VCaP (cell line): ENCODE data around the gene CYFIP1.
A peak's percentile ranks its signal among the peaks of the same experiment; 100 is the strongest.

ENCODE experiments used
- H3K27ac ChIP-seq: fragments of 450-650 bp; 2 replicates; pipeline ENCODE4 v1.5.1; 2017
- TF ChIP-seq, protein P1 (sequence below): fragments of 450-650 bp; conservative IDR thresholded peaks from 2 replicates; pipeline ENCODE4 v1.5.1; 2017; ENCODE audit warnings: mild to moderate bottlenecking, moderate library complexity

CYFIP1 gene

DNA sequence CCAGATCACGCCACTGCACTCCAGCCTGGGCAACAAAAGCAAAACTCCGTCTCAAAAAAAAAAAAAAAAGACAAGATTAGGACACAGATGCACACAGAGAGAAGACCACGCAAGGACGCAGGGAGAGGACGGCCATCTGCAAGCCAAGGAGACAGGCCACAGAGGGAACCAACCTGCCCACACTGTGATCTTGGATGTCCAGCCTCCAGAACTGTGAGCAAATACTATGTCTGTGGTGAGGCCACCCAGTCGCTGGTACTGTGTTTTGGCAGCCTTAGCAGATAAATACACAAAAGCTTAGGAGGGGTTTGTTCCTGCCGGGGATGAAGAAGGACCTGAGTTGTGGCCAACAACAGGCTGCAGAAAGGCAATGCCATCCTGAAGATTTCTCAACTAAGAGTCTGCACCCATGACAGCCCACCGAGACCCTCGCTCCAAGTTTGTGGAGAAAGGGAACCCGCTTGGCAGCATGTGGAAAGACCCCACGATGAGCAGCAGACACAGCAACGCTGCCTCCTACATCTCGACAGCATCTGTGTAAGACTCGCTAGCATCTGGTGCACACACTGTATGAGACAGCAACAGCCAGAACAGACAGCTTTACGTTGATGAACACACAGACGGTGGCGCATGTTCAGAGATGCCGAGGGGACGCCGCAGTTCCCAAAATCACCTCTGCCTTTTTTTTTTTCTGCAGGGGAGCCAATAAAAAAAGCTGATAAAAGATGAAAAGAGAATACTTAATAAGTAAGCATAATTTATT, 13.7 kb downstream of the CYFIP1 start:
- TF ChIP-seq, protein P1, sequence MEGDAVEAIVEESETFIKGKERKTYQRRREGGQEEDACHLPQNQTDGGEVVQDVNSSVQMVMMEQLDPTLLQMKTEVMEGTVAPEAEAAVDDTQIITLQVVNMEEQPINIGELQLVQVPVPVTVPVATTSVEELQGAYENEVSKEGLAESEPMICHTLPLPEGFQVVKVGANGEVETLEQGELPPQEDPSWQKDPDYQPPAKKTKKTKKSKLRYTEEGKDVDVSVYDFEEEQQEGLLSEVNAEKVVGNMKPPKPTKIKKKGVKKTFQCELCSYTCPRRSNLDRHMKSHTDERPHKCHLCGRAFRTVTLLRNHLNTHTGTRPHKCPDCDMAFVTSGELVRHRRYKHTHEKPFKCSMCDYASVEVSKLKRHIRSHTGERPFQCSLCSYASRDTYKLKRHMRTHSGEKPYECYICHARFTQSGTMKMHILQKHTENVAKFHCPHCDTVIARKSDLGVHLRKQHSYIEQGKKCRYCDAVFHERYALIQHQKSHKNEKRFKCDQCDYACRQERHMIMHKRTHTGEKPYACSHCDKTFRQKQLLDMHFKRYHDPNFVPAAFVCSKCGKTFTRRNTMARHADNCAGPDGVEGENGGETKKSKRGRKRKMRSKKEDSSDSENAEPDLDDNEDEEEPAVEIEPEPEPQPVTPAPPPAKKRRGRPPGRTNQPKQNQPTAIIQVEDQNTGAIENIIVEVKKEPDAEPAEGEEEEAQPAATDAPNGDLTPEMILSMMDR = no peak
- H3K27ac ChIP-seq = peak overlapping the region; percentile 61

DNA sequence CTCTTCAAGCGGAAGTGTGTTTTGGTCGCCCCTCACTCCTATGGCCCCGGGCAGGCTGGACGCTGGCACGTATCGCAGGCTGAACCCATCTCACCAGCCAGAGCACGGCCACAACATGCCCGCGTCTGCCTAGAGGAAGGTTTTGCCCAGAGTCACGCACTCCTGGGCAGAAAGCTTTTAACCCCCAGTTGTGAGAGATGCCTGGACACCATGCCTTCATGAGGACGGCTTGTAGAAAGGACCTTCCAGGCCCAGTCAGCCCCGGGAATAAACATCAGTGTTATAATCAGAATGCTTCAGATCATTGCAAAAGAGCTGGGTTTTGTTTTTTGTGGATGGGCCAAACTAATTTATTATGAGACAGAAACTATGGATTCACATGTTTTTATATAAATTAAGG, 16.5 kb downstream of the CYFIP1 start:
- TF ChIP-seq, protein P1 = no peak
- no peak overlapping the region for H3K27ac ChIP-seq

DNA sequence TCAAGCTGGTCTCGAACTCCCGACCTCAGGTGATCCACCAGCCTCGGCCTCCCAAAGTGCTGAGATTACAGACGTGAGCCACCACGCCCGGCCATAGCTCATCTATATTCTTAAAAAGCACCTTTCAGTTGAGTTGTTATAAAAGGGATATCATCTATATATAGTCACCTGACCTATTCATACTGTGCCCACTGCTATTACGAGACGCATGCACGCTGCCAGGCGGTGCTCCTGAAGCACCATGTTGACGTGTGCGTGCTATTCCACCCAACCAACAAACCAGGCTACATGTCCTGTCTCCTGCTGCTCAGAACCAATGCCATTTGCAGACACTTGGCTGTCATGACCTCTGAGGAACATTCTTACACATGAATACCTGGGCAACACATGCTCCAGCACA, 17.6 kb downstream of the CYFIP1 start:
- TF ChIP-seq, protein P1 = no peak
- 0 out of 2 replicates have a peak overlapping the region, but pooled peaks have one; percentile 42 for H3K27ac ChIP-seq

DNA sequence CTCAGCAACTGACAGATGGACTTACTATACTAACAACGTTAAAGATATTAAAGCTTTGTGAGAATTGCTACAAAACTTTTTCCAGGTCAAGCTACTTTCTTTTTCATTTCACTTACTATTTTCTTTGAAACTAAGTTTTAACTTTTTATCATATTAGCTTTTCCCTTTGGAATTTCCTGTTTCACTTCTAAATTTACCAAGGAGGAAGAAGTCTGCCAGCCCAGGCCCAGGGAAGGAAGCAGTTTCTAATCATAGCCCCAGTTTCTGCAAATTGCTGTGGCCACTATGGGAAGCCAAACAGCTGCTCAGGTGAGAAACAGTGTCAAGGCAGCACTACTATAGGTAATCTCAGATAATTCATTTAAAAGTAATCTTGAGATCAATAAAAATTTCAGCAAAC, 18.4 kb downstream of the CYFIP1 start:
- H3K27ac ChIP-seq = peak overlapping the region; percentile 42
- TF ChIP-seq, protein P1 = no peak

DNA sequence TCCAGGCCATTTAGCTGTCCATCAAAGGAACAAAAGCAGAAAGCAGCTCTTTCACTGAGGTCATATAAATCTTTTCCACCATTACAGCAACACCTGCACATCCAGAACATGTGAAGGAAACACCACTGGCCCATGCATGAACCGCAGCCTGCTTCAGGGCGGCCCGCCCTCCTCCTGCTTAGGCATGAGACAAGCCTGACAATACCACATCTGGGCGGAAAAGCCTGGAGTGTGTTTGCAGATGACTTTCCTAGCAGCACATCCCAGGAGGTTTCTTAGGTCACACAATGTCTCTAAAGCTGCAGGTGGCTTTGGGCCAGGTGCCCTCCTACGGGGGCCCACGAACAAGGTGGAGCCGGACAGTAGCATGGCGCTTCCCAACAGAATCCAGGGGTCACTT, 19.6 kb downstream of the CYFIP1 start:
- H3K27ac ChIP-seq = no peak overlapping the region; the same call in 1 of the 2 replicates
- TF ChIP-seq, protein P1 = no peak

DNA sequence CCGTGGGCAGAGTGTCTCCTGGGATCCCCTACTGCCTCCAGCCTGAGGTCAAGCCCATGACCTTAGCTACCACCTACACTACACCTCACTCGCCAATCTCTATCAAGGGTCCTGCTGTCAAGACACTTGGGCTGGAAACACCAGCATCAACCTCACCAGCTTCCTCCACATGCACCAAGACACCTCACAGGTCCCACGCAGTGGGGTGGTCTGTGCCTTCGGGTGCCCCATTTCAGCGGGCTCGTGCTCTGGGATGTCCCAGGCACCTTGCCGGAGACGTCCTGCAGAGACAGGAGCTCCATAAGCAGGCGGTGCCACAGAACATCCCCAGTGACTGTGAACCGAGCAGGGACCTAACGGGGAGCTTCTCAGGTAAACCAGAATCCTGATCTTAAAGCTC, 20.0 kb downstream of the CYFIP1 start:
- TF ChIP-seq, protein P1 = no peak
- no peak overlapping the region for H3K27ac ChIP-seq

DNA sequence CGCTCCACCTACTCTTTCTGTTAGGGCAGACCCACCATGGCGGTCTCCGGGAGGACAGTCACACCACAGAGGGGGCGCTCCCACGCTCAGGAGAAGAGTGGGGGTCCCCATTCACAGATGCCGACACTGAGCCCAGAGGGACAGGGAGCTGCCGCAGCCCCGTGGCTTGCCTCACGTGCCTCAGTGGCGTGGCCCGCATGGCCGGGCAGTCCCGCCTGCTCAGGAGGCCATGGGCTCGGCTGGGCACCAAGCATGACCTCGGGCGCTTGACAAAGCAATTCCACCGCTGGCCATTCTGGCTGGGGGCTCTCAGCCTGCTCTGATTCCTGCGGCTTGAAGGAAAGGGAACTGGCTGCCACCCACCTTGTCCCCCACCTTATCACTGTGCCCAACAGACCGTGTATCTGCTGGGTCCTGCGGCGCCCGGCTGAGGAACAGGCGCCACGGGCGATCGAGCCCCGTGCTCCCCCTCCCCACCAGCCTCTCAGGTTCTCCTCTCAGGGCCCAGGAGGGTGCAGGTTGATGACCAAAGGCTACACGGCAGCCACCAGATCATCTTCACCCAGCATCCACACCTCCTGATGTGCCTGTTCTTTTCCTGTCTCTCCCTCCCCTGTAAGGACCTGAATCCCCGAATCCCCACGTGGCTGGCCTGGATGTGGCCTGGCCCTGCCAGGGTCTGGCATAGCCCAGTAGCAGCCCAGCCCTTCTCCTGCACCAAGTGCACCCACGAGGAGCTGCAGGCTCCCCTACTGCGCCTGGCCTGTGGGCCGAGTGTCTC, 20.7 kb downstream of the CYFIP1 start:
- H3K27ac ChIP-seq = no peak overlapping the region
- TF ChIP-seq, protein P1 = no peak
